Stomach (tissue), 9 donors: ENCODE measurements around the gene FAM3D. TPM values are rescaled to one million over a fixed set of nuclear protein-coding genes. Genes with fewer than 3 reads are reported as not detected.
A peak's percentile ranks its signal among the peaks of the same experiment; 100 is the strongest.
"Not testable (repeated sequence)": the region's sequence is repeated elsewhere in the genome, so short reads cannot be mapped to it uniquely, and the experiment has no call there.

Experiments used
- DNase-seq, 2 donors: peaks; one replicate each; pipeline versions ENCODE4 v3.0.0 to v3.0.0-alpha.2; 2013 to 2019
- H3K27ac ChIP-seq, 5 donors: fragments of 200-600 bp in 4 of 5; sonication (generic) in 4 of 5; one replicate each; pipeline ENCODE4 v1.5.1; 2013 to 2019; ENCODE audit warnings: mild to moderate bottlenecking in 1 of 5, moderate library complexity in 1 of 5
- H3K27me3 ChIP-seq, 3 donors: fragments of 200-600 bp; sonication (generic); one replicate each; pipeline ENCODE4 v1.5.1; 2017 to 2019; ENCODE audit warnings: mixed run types in 1 of 3
- H3K36me3 ChIP-seq, 4 donors: fragments of 200-600 bp; sonication (generic); 1 replicate in 3 of 4; 2 replicates in 1 of 4; pipeline ENCODE4 v1.5.1; 2016 to 2019
- H3K4me1 ChIP-seq, 4 donors: fragments of 200-600 bp; sonication (generic); one replicate each; pipeline ENCODE4 v1.5.1; 2016 to 2019
- H3K4me3 ChIP-seq, 4 donors: fragments of 200-600 bp; sonication (generic) in 3 of 4; one replicate each; pipeline ENCODE4 v1.5.1; 2016 to 2019; ENCODE audit warnings: mild to moderate bottlenecking in 1 of 4
- H3K9me3 ChIP-seq, 4 donors: fragments of 200-600 bp; sonication (generic); one replicate each; pipeline ENCODE4 v1.5.1; 2016 to 2019
- CTCF ChIP-seq, 7 experiments: fragments of 450-650 bp in 4 of 7; fragments of 200-600 bp in 3 of 7; sonication (generic) in 3 of 7; IDR thresholded peaks; one replicate each; pipeline ENCODE4 v1.5.1; 2016 to 2019; ENCODE audit warnings: antibody characterized with exemption in 7 of 7, control low read depth in 2 of 7, mild to moderate bottlenecking in 1 of 7
- EP300 ChIP-seq: sonication (generic); formaldehyde crosslinking; IDR thresholded peaks from one replicate; pipeline ENCODE4 v1.6.1; 2017; ENCODE audit warnings: antibody characterized with exemption
- POLR2A ChIP-seq, 4 donors: fragments of 450-650 bp; IDR thresholded peaks; one replicate each; pipeline ENCODE4 v1.6.1; 2016; ENCODE audit warnings: antibody characterized with exemption in 4 of 4, control low read depth in 2 of 4, mild to moderate bottlenecking in 1 of 4, moderate library complexity in 1 of 4
- POLR2AphosphoS5 ChIP-seq, 3 donors: sonication (generic); formaldehyde crosslinking; IDR thresholded peaks; one replicate each; pipeline ENCODE4 v1.6.1; 2016; ENCODE audit warnings: antibody characterized with exemption in 3 of 3
- WGBS, 5 donors: extraction: QIAGEN DNeasy Blood & Tissue Kit in 3 of 5; methylation state at CpG; one replicate each; pipeline versions ENCODE4 v1.1.5 to v1.1.7; 2013 to 2018; 5-methylcytosine and 5-hydroxymethylcytosine counted together
- intact Hi-C: fragments of 100-400 bp; cut with DNase I; formaldehyde crosslinking; loops from one replicate; pipeline ENCODE4 v1.15.1; 2023; ENCODE audit warnings: low total_unique reads
- polyA plus RNA-seq, 3 donors: library from polyadenylated mRNA; stranded (reverse); fragments of 200-250 nt; gene quantifications; one replicate each; pipeline ENCODE4 v1.2.3, GENCODE V29; 2013
- total RNA-seq, 5 donors: library from RNA; depleted of rRNA; stranded (reverse); fragments of >200 nt; gene quantifications; one replicate each; pipeline versions ENCODE4 v1.1.0 to v1.2.3, GENCODE V29; 2014 to 2016
- donor health status: healthy with polysubstance abuse.
- donor health status: Bipolar disorder and iron deficiency.
- donor health status: healthy.

FAM3D gene
- total and polyA plus RNA-seq, 8 donors = 7.6 to 581 (median 39.1) TPM

- Histone ChIP-seq H3K27ac (peak overlapping the region in 1 of 5 donors; percentile 20), H3K4me3 (no peak overlapping the region), H3K27me3 (no peaks in the 10 kb centered on the region), H3K9me3 (peaks cover 0 to 4% (median 0%) of the 10 kb centered on the region in 4 donors), H3K4me1 (no peaks in the 10 kb centered on the region), H3K36me3 (no peaks in the 10 kb centered on the region)
- intact Hi-C loops = no loop called here
- no peak for TF ChIP-seq POLR2AphosphoS5 (IDR thresholded peaks at IDR 0.05)
- TF ChIP-seq POLR2A (IDR thresholded peaks at IDR 0.05) = no peak
- no peak for TF ChIP-seq CTCF (IDR thresholded peaks at IDR 0.05)
- TF ChIP-seq EP300 = no peak
- DNase-seq = no peak
- 53 to 65% (median 58%) methylated on average over 6 of the region's 6 CpGs for WGBS, 5 donors
These were observed 12.9 kb upstream of the FAM3D start for GRCh38 chr3:58679446-58679845.

- intact Hi-C loops, DNase-seq, H3K9me3 ChIP-seq, H3K4me1 ChIP-seq, H3K4me3 ChIP-seq, H3K36me3 ChIP-seq, H3K27ac ChIP-seq, H3K27me3 ChIP-seq: not testable (repeated sequence)
- 50 to 73% (median 70%) methylated on average over 13 of the region's 13 CpGs for WGBS, 5 donors
These were observed 11.8 kb upstream of the FAM3D start for GRCh38 chr3:58678177-58678970.

DNA sequence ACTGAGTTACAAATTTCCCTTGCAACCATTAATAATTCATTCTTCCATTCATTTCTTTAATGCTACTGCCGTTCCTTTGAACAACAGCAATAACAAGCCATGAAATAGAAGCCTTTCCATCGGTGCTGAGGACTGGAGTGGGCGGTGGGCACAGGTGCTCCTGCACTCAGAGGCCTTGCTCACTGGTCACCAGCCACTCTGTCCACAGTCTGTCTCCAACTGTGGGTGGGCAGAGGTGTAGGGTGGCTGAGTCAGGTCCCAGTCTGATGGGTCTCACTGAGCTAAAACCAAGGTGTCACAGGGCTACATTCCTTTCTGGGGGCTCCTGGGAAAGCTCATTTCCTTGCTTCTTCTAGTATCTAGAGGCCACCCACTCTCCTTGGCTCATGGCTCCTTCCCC, 6.3 kb upstream of the FAM3D start:
- DNase-seq = no peak
- intact Hi-C loops = no loop called here
- no peaks in the 10 kb centered on the region for H3K36me3 ChIP-seq
- H3K4me1 ChIP-seq = peaks cover 0 to 20% (median 6%) of the 10 kb centered on the region in 4 donors
- no peak for TF ChIP-seq POLR2A (IDR thresholded peaks at IDR 0.05)
- no peak for TF ChIP-seq EP300
- TF ChIP-seq CTCF (IDR thresholded peaks at IDR 0.05) = no peak
- no peaks in the 10 kb centered on the region for H3K27me3 ChIP-seq
- no peak overlapping the region for H3K4me3 ChIP-seq
- peak overlapping the region in 1 of 5 donors; percentile 43 for H3K27ac ChIP-seq
- peaks cover 0 to 4% (median 0%) of the 10 kb centered on the region in 4 donors for H3K9me3 ChIP-seq
- WGBS, 5 donors = 76 to 92% (median 91%) methylated on average over 3 of the region's 3 CpGs

DNA sequence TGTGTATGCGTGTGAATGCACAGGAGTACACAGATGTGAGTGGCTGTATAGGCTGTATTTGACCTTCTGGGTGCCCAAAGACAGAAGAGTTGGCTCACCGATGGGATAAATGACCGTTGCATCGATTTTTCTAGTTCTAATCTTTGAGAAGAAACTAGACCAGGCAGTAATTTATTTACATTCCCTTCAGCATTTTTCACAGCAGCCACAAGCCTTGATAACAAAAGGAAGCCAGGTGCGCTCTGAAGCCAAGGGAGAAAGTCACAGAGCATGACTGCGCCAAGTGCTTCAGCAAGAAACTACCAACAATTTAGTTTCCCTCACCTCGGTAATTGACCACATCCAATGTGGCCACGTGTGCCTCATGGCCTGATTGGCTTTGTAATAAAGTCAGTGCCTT, 5.9 kb upstream of the FAM3D start:
- Histone ChIP-seq H3K27ac (peak overlapping the region in 2 of 5 donors; percentile 31 to 43), H3K27me3 (no peaks in the 10 kb centered on the region), H3K36me3 (no peaks in the 10 kb centered on the region), H3K9me3 (peaks cover 0 to 4% (median 0%) of the 10 kb centered on the region in 4 donors), H3K4me3 (no peak overlapping the region), H3K4me1 (peaks cover 0 to 22% (median 10%) of the 10 kb centered on the region in 4 donors)
- no peak for TF ChIP-seq CTCF (IDR thresholded peaks at IDR 0.05)
- TF ChIP-seq EP300 = no peak
- TF ChIP-seq POLR2A (IDR thresholded peaks at IDR 0.05) = no peak
- TF ChIP-seq POLR2AphosphoS5 (IDR thresholded peaks at IDR 0.05) = no peak
- DNase-seq = peak; percentile 41 to 59
- intact Hi-C loops = no loop called here
- 35 to 74% (median 48%) methylated on average over 8 of the region's 8 CpGs for WGBS, 5 donors

DNA sequence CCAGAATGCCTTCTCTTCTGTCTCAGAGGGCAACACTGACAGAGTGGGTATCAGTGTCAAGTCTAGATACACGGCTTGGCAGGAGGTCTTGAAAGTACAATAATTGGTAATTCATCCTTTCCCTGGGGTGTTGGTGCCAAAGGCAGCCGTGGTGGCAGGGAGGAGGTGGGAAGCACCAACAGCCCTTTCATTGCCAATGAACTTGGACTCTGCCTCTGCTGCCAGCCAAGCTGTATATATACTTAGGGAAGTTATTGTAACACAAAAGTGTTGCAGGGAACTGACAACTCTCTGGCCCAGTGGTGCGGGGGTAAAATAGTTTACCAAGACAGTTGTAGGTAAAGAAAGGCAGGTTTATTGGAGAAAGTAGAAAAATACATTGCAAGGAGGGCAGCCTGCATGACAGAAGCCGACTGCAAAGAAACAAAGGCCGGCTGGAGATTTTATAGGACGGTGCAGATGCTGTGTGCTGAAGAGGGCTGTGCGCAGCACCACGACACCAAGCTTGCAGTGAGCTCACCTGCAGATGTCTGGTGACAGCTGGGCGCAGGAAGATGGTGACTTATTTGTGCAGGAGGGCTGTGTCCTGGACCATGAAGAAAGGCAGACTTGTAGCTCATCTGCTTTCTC, 4.0 kb upstream of the FAM3D start:
- H3K9me3 ChIP-seq = no peaks in the 10 kb centered on the region
- H3K4me1 ChIP-seq = peaks cover 0 to 33% (median 15%) of the 10 kb centered on the region in 4 donors
- no peak overlapping the region for H3K4me3 ChIP-seq
- H3K27ac ChIP-seq = no peak overlapping the region
- DNase-seq = no peak
- intact Hi-C loops = no loop called here
- no peak for TF ChIP-seq POLR2AphosphoS5 (IDR thresholded peaks at IDR 0.05)
- TF ChIP-seq CTCF (IDR thresholded peaks at IDR 0.05) = no peak
- TF ChIP-seq POLR2A (IDR thresholded peaks at IDR 0.05) = no peak
- no peak for TF ChIP-seq EP300
- no peaks in the 10 kb centered on the region for H3K36me3 ChIP-seq
- 58 to 73% (median 69%) methylated on average over 9 of the region's 9 CpGs for WGBS, 5 donors
- no peaks in the 10 kb centered on the region for H3K27me3 ChIP-seq
